Measurements from ENCODE around the gene IDI2. TPM values are rescaled to one million over a fixed set of nuclear protein-coding genes. Genes with fewer than 3 reads are reported as not detected.

Gene IDI2
- total RNA-seq, 2 donors from 2014 or later: not detected

- Histone ChIP-seq H3K9me3 (no peaks in the 10 kb centered on the region), H3K27ac (no peak overlapping the region), H3K4me1 (replicated peaks) (peaks cover 5% of the 10 kb centered on the region), H3K4me3 (no peak overlapping the region), H3K36me3 (no peaks in the 10 kb centered on the region), H3K27me3 (replicated peaks; ENCODE audit: insufficient read depth) (no peaks in the 10 kb centered on the region)
- intact Hi-C loops (cut with DNase I): no loop called here
- 97% methylated on average over 7 of the region's 7 CpGs for WGBS
- DNase-seq (ENCODE audit: low spot score): no peak
- no peak for TF ChIP-seq CTCF (IDR thresholded peaks at IDR 0.05)
Measured at GRCh38 chr10:1029838-1030237, 4.2 kb upstream of the IDI2 start.

GRCh38 chr10:1026578-1026977 lies 919 bp upstream of the IDI2 start:
- intact Hi-C loops (cut with DNase I): no loop called here
- no peak overlapping the region for H3K4me3 ChIP-seq
- no peaks in the 10 kb centered on the region for H3K9me3 ChIP-seq
- no peaks in the 10 kb centered on the region for H3K36me3 ChIP-seq
- H3K4me1 ChIP-seq (replicated peaks): no peaks in the 10 kb centered on the region
- H3K27me3 ChIP-seq (replicated peaks; ENCODE audit: insufficient read depth): no peaks in the 10 kb centered on the region
- TF ChIP-seq CTCF (IDR thresholded peaks at IDR 0.05): no peak
- TF ChIP-seq POLR2AphosphoS5 (IDR thresholded peaks at IDR 0.05): no peak
- no peak for TF ChIP-seq POLR2A (IDR thresholded peaks at IDR 0.05)
- 96% methylated on average over 6 of the region's 6 CpGs for WGBS
- no peak for DNase-seq (ENCODE audit: low spot score)
- no peak overlapping the region for H3K27ac ChIP-seq

GRCh38 chr10:1024103-1024502 lies 1.6 kb downstream of the IDI2 start:
- no peaks in the 10 kb centered on the region for H3K9me3 ChIP-seq
- H3K36me3 ChIP-seq: peaks cover 0 to 3% of the 10 kb centered on the region in 2 donors
- DNase-seq (ENCODE audit: low spot score): no peak
- H3K4me1 ChIP-seq (replicated peaks): no peaks in the 10 kb centered on the region
- H3K27me3 ChIP-seq (replicated peaks; ENCODE audit: insufficient read depth): no peaks in the 10 kb centered on the region
- H3K27ac ChIP-seq: no peak overlapping the region
- 83% methylated on average over 12 of the region's 12 CpGs for WGBS
- H3K4me3 ChIP-seq: no peak overlapping the region
- TF ChIP-seq CTCF (IDR thresholded peaks at IDR 0.05): no peak
- TF ChIP-seq POLR2A (IDR thresholded peaks at IDR 0.05): no peak
- TF ChIP-seq POLR2AphosphoS5 (IDR thresholded peaks at IDR 0.05): no peak
- intact Hi-C loops (cut with DNase I): no loop called here

GRCh38 chr10:1022413-1022812 lies 3.2 kb downstream of the IDI2 start:
- WGBS: 79% methylated on average over 12 of the region's 12 CpGs
- no peaks in the 10 kb centered on the region for H3K4me1 ChIP-seq (replicated peaks)
- intact Hi-C loops (cut with DNase I): no loop called here

More at GRCh38 chr10:1022413-1022812, 3.2 kb downstream of the IDI2 start:
- no peaks in the 10 kb centered on the region for H3K27me3 ChIP-seq (replicated peaks; ENCODE audit: insufficient read depth)
- DNase-seq (ENCODE audit: low spot score): no peak
- H3K36me3 ChIP-seq: peaks cover 0 to 3% of the 10 kb centered on the region in 2 donors
- no peak for TF ChIP-seq POLR2AphosphoS5 (IDR thresholded peaks at IDR 0.05)
- TF ChIP-seq CTCF (IDR thresholded peaks at IDR 0.05): no peak
- no peak for TF ChIP-seq POLR2A (IDR thresholded peaks at IDR 0.05)
- no peak overlapping the region for H3K4me3 ChIP-seq
- H3K9me3 ChIP-seq: no peaks in the 10 kb centered on the region
- no peak overlapping the region for H3K27ac ChIP-seq
